Ascending aorta (tissue), 2 donors: ENCODE results near the gene TWIST2. TPM values are rescaled to one million over a fixed set of nuclear protein-coding genes. Genes with fewer than 3 reads are reported as not detected.

Experiments
- DNase-seq, 2 donors: peaks; one replicate each; pipeline ENCODE4 v3.0.0-alpha.2; 2019; ENCODE audit warnings: low spot score in 2 of 2
- H3K27ac ChIP-seq, 2 donors: fragments of 200-600 bp; sonication (generic); one replicate each; pipeline ENCODE4 v1.5.1; 2016 to 2017; ENCODE audit warnings: mild to moderate bottlenecking in 1 of 2
- H3K27me3 ChIP-seq: fragments of 200-600 bp; sonication (generic); one replicate; pipeline ENCODE4 v1.5.1; 2017
- H3K36me3 ChIP-seq, 2 donors: fragments of 200-600 bp; sonication (generic); one replicate each; pipeline ENCODE4 v1.5.1; 2016
- H3K4me1 ChIP-seq, 2 donors: fragments of 200-600 bp; sonication (generic); one replicate each; pipeline ENCODE4 v1.5.1; 2016 to 2017; ENCODE audit warnings: mild to moderate bottlenecking in 1 of 2
- H3K4me3 ChIP-seq, 2 donors: fragments of 200-600 bp; sonication (generic); one replicate each; pipeline ENCODE4 v1.5.1; 2016 to 2017; ENCODE audit warnings: mild to moderate bottlenecking in 1 of 2
- H3K9me3 ChIP-seq, 2 donors: fragments of 200-600 bp; sonication (generic); one replicate each; pipeline ENCODE4 v1.5.1; 2016
- CTCF ChIP-seq, 3 experiments: fragments of 200-600 bp in 2 of 3; fragments of 450-650 bp in 1 of 3; sonication (generic) in 2 of 3; IDR thresholded peaks; one replicate each; pipeline ENCODE4 v1.5.1; 2016 to 2019; ENCODE audit warnings: antibody characterized with exemption in 3 of 3, mild to moderate bottlenecking in 1 of 3, moderate library complexity in 1 of 3
- intact Hi-C: fragments of 100-400 bp; cut with DNase I; formaldehyde crosslinking; loops from one replicate; pipeline ENCODE4 v1.15.1; 2023
- total RNA-seq: library from RNA; depleted of rRNA; stranded (reverse); fragments of >200 nt; gene quantifications from one replicate; pipeline ENCODE4 v1.1.0, GENCODE V29; 2016

Gene TWIST2
- total RNA-seq, 1 donor from 2014 or later = 108 TPM

DNA sequence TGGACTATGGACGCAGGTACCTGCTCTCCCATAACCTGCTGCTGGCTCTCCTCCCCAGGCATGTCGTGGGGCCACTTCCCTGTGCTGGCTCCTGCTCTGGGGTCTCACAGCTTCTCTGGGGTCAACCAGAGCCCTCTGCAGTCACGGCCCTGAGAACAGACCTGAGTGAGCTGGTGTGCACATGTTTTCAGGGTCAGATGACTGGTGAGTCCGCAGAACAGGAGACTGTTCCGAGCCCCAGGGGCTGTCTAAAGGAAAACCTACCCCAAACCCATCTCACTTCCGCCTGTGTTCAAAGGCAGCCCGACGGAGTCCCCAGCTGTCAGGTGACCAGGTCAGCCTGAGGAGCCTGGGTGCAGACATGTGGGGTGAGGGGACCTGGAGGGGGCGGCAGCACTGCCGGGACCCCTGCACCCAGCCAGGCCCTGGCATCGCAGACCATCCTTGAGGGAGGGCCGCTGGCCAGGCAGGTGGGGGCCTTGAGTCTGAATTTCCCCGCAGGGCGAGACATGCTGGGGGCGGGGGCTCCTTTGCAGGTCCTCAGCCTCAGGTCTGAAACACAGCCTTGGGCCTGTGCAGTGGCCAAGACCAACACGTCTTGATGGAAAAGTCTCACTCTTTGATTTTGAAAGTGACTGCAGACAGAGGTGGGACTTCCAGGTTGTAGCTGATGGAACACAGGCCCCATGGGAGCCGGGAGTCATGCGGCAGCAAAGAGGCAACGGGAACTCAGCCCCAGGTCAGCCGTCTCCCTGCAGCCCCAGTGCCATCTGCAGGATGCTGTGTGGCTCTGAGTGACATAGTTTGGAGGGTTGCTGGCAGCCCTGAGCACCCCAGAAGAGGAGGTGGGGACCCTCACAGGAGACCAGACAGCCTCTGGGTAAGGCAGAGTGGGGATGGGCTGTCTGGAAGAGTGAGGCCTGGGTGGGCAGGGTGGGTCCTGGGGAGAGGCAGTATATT, 65.3 kb downstream of the TWIST2 start:
- DNase-seq = no peak

GRCh38 chr2:238913931-238914647, 66.2 kb downstream of the TWIST2 start:
- no peaks in the 10 kb centered on the region for H3K4me1 ChIP-seq
- no peaks in the 10 kb centered on the region for H3K9me3 ChIP-seq
- H3K27me3 ChIP-seq = no peaks in the 10 kb centered on the region
- no peak overlapping the region for H3K27ac ChIP-seq
- H3K4me3 ChIP-seq = no peak overlapping the region
- H3K36me3 ChIP-seq = peaks cover 0 to 3% of the 10 kb centered on the region in 2 donors
- TF ChIP-seq CTCF (IDR thresholded peaks at IDR 0.05) = no peak
- no peak for DNase-seq
- intact Hi-C loops = no loop called here

More for the DNA sequence above, 65.3 kb downstream of the TWIST2 start:
- peaks cover 0 to 3% of the 10 kb centered on the region in 2 donors for H3K36me3 ChIP-seq
- H3K4me1 ChIP-seq = no peaks in the 10 kb centered on the region
- no peak for TF ChIP-seq CTCF (IDR thresholded peaks at IDR 0.05)
- H3K4me3 ChIP-seq = no peak overlapping the region
- H3K27ac ChIP-seq = no peak overlapping the region
- intact Hi-C loops = no loop called here
- no peaks in the 10 kb centered on the region for H3K9me3 ChIP-seq
- no peaks in the 10 kb centered on the region for H3K27me3 ChIP-seq

- no peak overlapping the region for H3K27ac ChIP-seq
- no peaks in the 10 kb centered on the region for H3K9me3 ChIP-seq
- no peaks in the 10 kb centered on the region for H3K4me1 ChIP-seq
- DNase-seq = no peak
- no peak overlapping the region for H3K4me3 ChIP-seq
- no peaks in the 10 kb centered on the region for H3K27me3 ChIP-seq
- intact Hi-C loops = no loop called here
- TF ChIP-seq CTCF (IDR thresholded peaks at IDR 0.05) = no peak
- peaks cover 0 to 3% of the 10 kb centered on the region in 2 donors for H3K36me3 ChIP-seq
These were observed 66.7 kb downstream of the TWIST2 start for GRCh38 chr2:238914648-238915015.

DNA sequence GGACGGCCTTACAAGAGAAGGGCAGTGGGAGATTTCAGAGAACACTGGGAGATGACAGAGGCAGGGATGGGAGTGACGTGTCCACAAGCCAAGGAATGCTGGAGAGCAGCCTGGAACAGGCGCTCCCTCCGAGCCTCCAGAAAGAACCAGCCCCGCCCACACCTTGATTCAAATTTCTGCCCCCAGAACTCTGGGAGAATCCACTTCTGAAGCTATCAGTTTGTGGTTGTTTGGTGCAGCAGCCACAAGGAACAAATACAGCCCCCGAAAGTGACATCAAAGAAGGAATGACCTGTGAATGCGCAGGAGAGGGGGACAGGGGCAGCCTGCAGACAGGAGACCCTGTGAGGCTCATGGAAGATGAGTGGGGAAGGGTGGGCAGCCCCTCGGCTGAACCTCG, 67.3 kb downstream of the TWIST2 start:
- intact Hi-C loops = no loop called here
- Histone ChIP-seq H3K27me3 (no peaks in the 10 kb centered on the region), H3K36me3 (peaks cover 0 to 3% of the 10 kb centered on the region in 2 donors), H3K9me3 (no peaks in the 10 kb centered on the region), H3K4me3 (no peak overlapping the region), H3K4me1 (no peaks in the 10 kb centered on the region), H3K27ac (no peak overlapping the region)
- TF ChIP-seq CTCF (IDR thresholded peaks at IDR 0.05) = no peak
- peak in 1 of 2 donors; percentile 45 for DNase-seq

DNA sequence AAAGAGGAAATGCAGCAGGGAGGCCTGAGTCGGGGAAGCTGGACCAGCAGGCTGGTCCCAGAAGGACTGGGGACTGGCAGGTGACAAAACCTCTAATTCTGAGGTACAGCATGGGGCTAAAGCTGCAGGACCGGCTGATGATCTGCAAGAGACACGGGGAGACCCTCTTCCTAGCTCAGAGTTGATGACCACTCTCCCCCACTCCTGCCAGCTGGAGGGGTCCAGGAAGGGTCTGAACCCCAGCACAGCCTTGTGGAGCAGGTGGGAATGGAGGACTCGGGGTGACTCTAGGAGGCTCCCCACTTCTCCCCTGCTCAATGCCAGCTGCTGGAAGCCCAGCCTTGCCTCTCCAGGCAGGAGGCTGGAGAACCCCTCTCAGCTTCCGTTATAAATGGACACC, 67.7 kb downstream of the TWIST2 start:
- H3K27ac ChIP-seq = no peak overlapping the region
- no peak overlapping the region for H3K4me3 ChIP-seq
- TF ChIP-seq CTCF (IDR thresholded peaks at IDR 0.05) = no peak
- H3K36me3 ChIP-seq = peaks cover 0 to 3% of the 10 kb centered on the region in 2 donors
- H3K4me1 ChIP-seq = no peaks in the 10 kb centered on the region
- DNase-seq = no peak
- intact Hi-C loops = no loop called here
- no peaks in the 10 kb centered on the region for H3K9me3 ChIP-seq
- H3K27me3 ChIP-seq = no peaks in the 10 kb centered on the region
